ENCODE results near the gene CEMP1. TPM values are rescaled to one million over a fixed set of nuclear protein-coding genes. Genes with fewer than 3 reads are reported as not detected.

Gene CEMP1
- total and polyA plus RNA-seq, 10 of the 15 experiments (the other 5 are each of a cell fraction or from before 2014, with no cell fraction given): 0.05 to 8.2 (median 1.5) TPM; not detected in 5

DNA sequence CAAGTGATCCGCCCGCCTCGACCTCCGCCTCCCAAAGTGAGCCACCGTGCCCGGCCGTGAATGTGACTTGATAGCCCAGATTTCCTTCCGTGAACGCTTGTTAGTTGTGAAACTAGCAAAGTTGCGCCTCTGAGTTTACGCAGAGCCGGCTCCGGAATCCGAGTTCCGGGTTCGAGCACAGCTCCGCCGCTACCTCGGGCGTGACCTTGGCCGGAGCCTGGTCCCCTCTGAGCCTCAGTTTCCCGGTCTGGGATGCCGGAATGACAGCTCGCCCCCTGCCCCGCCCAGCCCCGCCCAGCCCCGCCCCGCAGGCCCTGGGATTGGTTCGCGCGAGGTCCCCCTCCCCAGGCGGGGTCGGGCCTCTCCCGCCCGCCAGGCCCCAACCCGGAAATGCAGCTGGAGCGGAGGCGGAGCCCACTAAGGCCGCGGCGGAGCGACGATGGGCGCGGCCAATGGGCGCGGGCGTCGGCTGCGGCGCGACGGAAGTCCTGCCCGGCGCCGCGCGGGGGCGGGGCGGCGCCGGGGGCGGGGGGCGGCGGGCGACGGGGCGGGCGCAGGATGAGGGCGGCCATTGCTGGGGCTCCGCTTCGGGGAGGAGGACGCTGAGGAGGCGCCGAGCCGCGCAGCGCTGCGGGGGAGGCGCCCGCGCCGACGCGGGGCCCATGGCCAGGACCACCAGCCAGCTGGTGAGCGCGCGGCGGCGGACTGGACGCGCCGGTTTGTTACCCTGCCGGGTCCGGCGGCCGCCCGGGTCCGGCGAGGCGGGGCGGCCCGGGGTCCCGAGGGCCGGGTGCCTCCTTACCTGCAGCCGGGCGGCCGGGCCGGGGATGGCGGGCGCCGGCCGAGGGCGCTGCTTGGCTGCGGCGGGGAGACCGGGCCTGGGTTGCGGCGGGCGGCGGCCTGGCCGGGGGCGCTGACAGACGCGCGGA lies 6.5 kb upstream of the CEMP1 start, which contains the start of gene PDPK1 (continued):
- no peak for TF ChIP-seq HSF1 (IDR thresholded peaks at IDR 0.05; ENCODE audit: low read depth, low read length)
- TF ChIP-seq PML (IDR thresholded peaks at IDR 0.05; ENCODE audit: low read length): no peak
- TF ChIP-seq, protein P1, sequence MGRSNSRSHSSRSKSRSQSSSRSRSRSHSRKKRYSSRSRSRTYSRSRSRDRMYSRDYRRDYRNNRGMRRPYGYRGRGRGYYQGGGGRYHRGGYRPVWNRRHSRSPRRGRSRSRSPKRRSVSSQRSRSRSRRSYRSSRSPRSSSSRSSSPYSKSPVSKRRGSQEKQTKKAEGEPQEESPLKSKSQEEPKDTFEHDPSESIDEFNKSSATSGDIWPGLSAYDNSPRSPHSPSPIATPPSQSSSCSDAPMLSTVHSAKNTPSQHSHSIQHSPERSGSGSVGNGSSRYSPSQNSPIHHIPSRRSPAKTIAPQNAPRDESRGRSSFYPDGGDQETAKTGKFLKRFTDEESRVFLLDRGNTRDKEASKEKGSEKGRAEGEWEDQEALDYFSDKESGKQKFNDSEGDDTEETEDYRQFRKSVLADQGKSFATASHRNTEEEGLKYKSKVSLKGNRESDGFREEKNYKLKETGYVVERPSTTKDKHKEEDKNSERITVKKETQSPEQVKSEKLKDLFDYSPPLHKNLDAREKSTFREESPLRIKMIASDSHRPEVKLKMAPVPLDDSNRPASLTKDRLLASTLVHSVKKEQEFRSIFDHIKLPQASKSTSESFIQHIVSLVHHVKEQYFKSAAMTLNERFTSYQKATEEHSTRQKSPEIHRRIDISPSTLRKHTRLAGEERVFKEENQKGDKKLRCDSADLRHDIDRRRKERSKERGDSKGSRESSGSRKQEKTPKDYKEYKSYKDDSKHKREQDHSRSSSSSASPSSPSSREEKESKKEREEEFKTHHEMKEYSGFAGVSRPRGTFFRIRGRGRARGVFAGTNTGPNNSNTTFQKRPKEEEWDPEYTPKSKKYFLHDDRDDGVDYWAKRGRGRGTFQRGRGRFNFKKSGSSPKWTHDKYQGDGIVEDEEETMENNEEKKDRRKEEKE (IDR thresholded peaks at IDR 0.05): no peak
- TF ChIP-seq, protein P2, sequence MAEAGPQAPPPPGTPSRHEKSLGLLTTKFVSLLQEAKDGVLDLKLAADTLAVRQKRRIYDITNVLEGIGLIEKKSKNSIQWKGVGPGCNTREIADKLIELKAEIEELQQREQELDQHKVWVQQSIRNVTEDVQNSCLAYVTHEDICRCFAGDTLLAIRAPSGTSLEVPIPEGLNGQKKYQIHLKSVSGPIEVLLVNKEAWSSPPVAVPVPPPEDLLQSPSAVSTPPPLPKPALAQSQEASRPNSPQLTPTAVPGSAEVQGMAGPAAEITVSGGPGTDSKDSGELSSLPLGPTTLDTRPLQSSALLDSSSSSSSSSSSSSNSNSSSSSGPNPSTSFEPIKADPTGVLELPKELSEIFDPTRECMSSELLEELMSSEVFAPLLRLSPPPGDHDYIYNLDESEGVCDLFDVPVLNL (IDR thresholded peaks at IDR 0.05; ENCODE audit: low read depth, low read length): no peak
- peak; percentile 30; the same call in 1 of the 2 replicates for TF ChIP-seq ZNF687 (IDR thresholded peaks at IDR 0.05)
- no peak for TF ChIP-seq NFXL1 (IDR thresholded peaks at IDR 0.05; ENCODE audit: borderline replicate concordance)
- no peak for TF ChIP-seq CHD2 (IDR thresholded peaks at IDR 0.05; ENCODE audit: borderline replicate concordance, low read depth, low read length)
- TF ChIP-seq, protein P3, sequence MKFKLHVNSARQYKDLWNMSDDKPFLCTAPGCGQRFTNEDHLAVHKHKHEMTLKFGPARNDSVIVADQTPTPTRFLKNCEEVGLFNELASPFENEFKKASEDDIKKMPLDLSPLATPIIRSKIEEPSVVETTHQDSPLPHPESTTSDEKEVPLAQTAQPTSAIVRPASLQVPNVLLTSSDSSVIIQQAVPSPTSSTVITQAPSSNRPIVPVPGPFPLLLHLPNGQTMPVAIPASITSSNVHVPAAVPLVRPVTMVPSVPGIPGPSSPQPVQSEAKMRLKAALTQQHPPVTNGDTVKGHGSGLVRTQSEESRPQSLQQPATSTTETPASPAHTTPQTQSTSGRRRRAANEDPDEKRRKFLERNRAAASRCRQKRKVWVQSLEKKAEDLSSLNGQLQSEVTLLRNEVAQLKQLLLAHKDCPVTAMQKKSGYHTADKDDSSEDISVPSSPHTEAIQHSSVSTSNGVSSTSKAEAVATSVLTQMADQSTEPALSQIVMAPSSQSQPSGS (IDR thresholded peaks at IDR 0.05; ENCODE audit: low read length): no peak
- TF ChIP-seq SIX5 (IDR thresholded peaks at IDR 0.05; ENCODE audit: low read depth, low read length, severe bottlenecking): peak; percentile 22
- no peak for TF ChIP-seq STAT1 (conservative IDR thresholded peaks at IDR 0.05)
- no peak for TF ChIP-seq RELA (IDR thresholded peaks at IDR 0.05; ENCODE audit: borderline replicate concordance, partially characterized antibody)
- TF ChIP-seq PAX5 (IDR thresholded peaks at IDR 0.05; ENCODE audit: borderline replicate concordance, low read depth, low read length): no peak
- peak; percentile 75; the same call in 1 of the 2 replicates for TF ChIP-seq SMARCA5 (IDR thresholded peaks at IDR 0.05)
- no peak for TF ChIP-seq MXI1 (IDR thresholded peaks at IDR 0.05; ENCODE audit: low read depth, low read length)
- TF ChIP-seq CHD4 (IDR thresholded peaks at IDR 0.05): no peak
- no peak for TF ChIP-seq MLLT1 (IDR thresholded peaks at IDR 0.05)
